Stimulated activated memory B cell treated with anti-CD40 and anti-IgM and Interleukin-4, amounts not matched to agents 10 μg/mL and 1 μg/mL and 100 μg/mL, for 72 hours (primary cell): ENCODE results near the gene P2RX5.

ENCODE experiments used
- ATAC-seq: fragments of 150-1000 bp; cut with Tn5 transposase; 2 replicates; pipeline ENCODE4 v1.10.0; 2021
- H3K27ac Mint-ChIP-seq: one replicate; pipeline ENCODE4 v1.8.0; 2022; ENCODE audit warnings: mild to moderate bottlenecking, mixed read lengths
- H3K27me3 Mint-ChIP-seq: one replicate; pipeline ENCODE4 v1.8.0; 2022; ENCODE audit warnings: mixed read lengths
- H3K36me3 Mint-ChIP-seq: one replicate; pipeline ENCODE4 v1.8.0; 2022; ENCODE audit warnings: mixed read lengths
- H3K4me1 Mint-ChIP-seq: one replicate; pipeline ENCODE4 v1.8.0; 2022; ENCODE audit warnings: mixed read lengths
- H3K4me3 Mint-ChIP-seq: one replicate; pipeline ENCODE4 v1.8.0; 2022; ENCODE audit warnings: mild to moderate bottlenecking, moderate library complexity, mixed read lengths
- H3K9me3 Mint-ChIP-seq: one replicate; pipeline ENCODE4 v1.8.0; 2022; ENCODE audit warnings: mixed read lengths

P2RX5 gene

GRCh38 chr17:3658784-3659449 is 37.0 kb downstream of the P2RX5 start:
- Mint-ChIP-seq H3K27ac (no peak overlapping the region), H3K27me3 (no peaks in the 10 kb centered on the region), H3K4me1 (peaks cover 8% of the 10 kb centered on the region), H3K36me3 (peaks cover 16% of the 10 kb centered on the region), H3K4me3 (no peak overlapping the region), H3K9me3 (no peaks in the 10 kb centered on the region)
- no peak for ATAC-seq

- ATAC-seq, result peak; percentile 22
- Mint-ChIP-seq H3K27me3 (no peaks in the 10 kb centered on the region), H3K4me3 (no peak overlapping the region), H3K9me3 (no peaks in the 10 kb centered on the region), H3K36me3 (peaks cover 16% of the 10 kb centered on the region), H3K27ac (no peak overlapping the region), H3K4me1 (peaks cover 8% of the 10 kb centered on the region)
Measured at GRCh38 chr17:3657874-3658783, 37.8 kb downstream of the P2RX5 start.

- H3K36me3 Mint-ChIP-seq, result peaks cover 16% of the 10 kb centered on the region
Measured at GRCh38 chr17:3657588-3657869, 38.4 kb downstream of the P2RX5 start.

GRCh38 chr17:3656755-3657587 is 39.0 kb downstream of the P2RX5 start:
- Mint-ChIP-seq H3K36me3 (peaks cover 16% of the 10 kb centered on the region), H3K27me3 (no peaks in the 10 kb centered on the region), H3K27ac (peak overlapping the region; percentile 31), H3K4me1 (peaks cover 8% of the 10 kb centered on the region), H3K4me3 (no peak overlapping the region), H3K9me3 (no peaks in the 10 kb centered on the region)
- ATAC-seq, result no peak

More at GRCh38 chr17:3657588-3657869, 38.4 kb downstream of the P2RX5 start:
- Mint-ChIP-seq H3K9me3 (no peaks in the 10 kb centered on the region), H3K4me3 (no peak overlapping the region), H3K27me3 (no peaks in the 10 kb centered on the region), H3K4me1 (peaks cover 8% of the 10 kb centered on the region), H3K27ac (no peak overlapping the region)
- ATAC-seq, result peak; percentile 9

- peaks cover 8% of the 10 kb centered on the region for H3K4me1 Mint-ChIP-seq
- H3K4me3 Mint-ChIP-seq, result no peak overlapping the region
- H3K27me3 Mint-ChIP-seq, result no peaks in the 10 kb centered on the region
- peak overlapping the region; percentile 31 for H3K27ac Mint-ChIP-seq
- ATAC-seq, result peak; percentile 3
- H3K36me3 Mint-ChIP-seq, result peaks cover 16% of the 10 kb centered on the region
- H3K9me3 Mint-ChIP-seq, result no peaks in the 10 kb centered on the region
Measured at GRCh38 chr17:3656353-3656752, 39.6 kb downstream of the P2RX5 start.

- ATAC-seq, result no peak
- no peak overlapping the region for H3K4me3 Mint-ChIP-seq
- H3K4me1 Mint-ChIP-seq, result peaks cover 8% of the 10 kb centered on the region
- peaks cover 16% of the 10 kb centered on the region for H3K36me3 Mint-ChIP-seq
- no peaks in the 10 kb centered on the region for H3K9me3 Mint-ChIP-seq
- no peak overlapping the region for H3K27ac Mint-ChIP-seq
- H3K27me3 Mint-ChIP-seq, result no peaks in the 10 kb centered on the region
Measured at GRCh38 chr17:3655766-3656165, 40.2 kb downstream of the P2RX5 start.

- H3K27me3 Mint-ChIP-seq, result no peaks in the 10 kb centered on the region
Measured at GRCh38 chr17:3647769-3648555, 48.0 kb downstream of the P2RX5 start.

GRCh38 chr17:3647251-3647650 is 48.7 kb downstream of the P2RX5 start:
- peaks cover 19% of the 10 kb centered on the region for H3K36me3 Mint-ChIP-seq
- no peak overlapping the region for H3K27ac Mint-ChIP-seq
- H3K27me3 Mint-ChIP-seq, result no peaks in the 10 kb centered on the region
- H3K4me3 Mint-ChIP-seq, result no peak overlapping the region
- H3K9me3 Mint-ChIP-seq, result no peaks in the 10 kb centered on the region
- ATAC-seq, result no peak
- peaks cover 44% of the 10 kb centered on the region for H3K4me1 Mint-ChIP-seq

More at GRCh38 chr17:3647769-3648555, 48.0 kb downstream of the P2RX5 start:
- no peak overlapping the region for H3K4me3 Mint-ChIP-seq
- no peak overlapping the region for H3K27ac Mint-ChIP-seq
- H3K9me3 Mint-ChIP-seq, result no peaks in the 10 kb centered on the region
- peaks cover 44% of the 10 kb centered on the region for H3K4me1 Mint-ChIP-seq
- peak; percentile 56 for ATAC-seq
- peaks cover 19% of the 10 kb centered on the region for H3K36me3 Mint-ChIP-seq

- Mint-ChIP-seq H3K36me3 (peaks cover 19% of the 10 kb centered on the region), H3K9me3 (no peaks in the 10 kb centered on the region), H3K4me1 (peaks cover 46% of the 10 kb centered on the region), H3K4me3 (peak overlapping the region; percentile 19), H3K27ac (peak overlapping the region; percentile 56), H3K27me3 (no peaks in the 10 kb centered on the region)
- ATAC-seq, result no peak
Measured at GRCh38 chr17:3645310-3645709, 50.6 kb downstream of the P2RX5 start.

GRCh38 chr17:3643889-3644349 is 52.0 kb downstream of the P2RX5 start:
- Mint-ChIP-seq H3K27me3 (no peaks in the 10 kb centered on the region), H3K36me3 (peaks cover 19% of the 10 kb centered on the region), H3K9me3 (no peaks in the 10 kb centered on the region), H3K4me3 (no peak overlapping the region), H3K4me1 (peaks cover 55% of the 10 kb centered on the region), H3K27ac (no peak overlapping the region)
- ATAC-seq, result no peak

GRCh38 chr17:3641717-3642486 is 54.1 kb downstream of the P2RX5 start:
- no peak for ATAC-seq
- Mint-ChIP-seq H3K4me3 (no peak overlapping the region), H3K36me3 (peaks cover 12% of the 10 kb centered on the region), H3K9me3 (no peaks in the 10 kb centered on the region), H3K27ac (peak overlapping the region; percentile 22), H3K4me1 (peaks cover 54% of the 10 kb centered on the region), H3K27me3 (no peaks in the 10 kb centered on the region)

GRCh38 chr17:3641014-3641413 is 54.9 kb downstream of the P2RX5 start:
- Mint-ChIP-seq H3K27ac (no peak overlapping the region), H3K4me3 (no peak overlapping the region), H3K27me3 (no peaks in the 10 kb centered on the region), H3K9me3 (no peaks in the 10 kb centered on the region), H3K36me3 (peaks cover 12% of the 10 kb centered on the region), H3K4me1 (peaks cover 47% of the 10 kb centered on the region)
- ATAC-seq, result no peak

GRCh38 chr17:3639981-3640596 is 55.9 kb downstream of the P2RX5 start:
- no peak for ATAC-seq
- H3K27ac Mint-ChIP-seq, result peak overlapping the region; percentile 61
- H3K36me3 Mint-ChIP-seq, result peaks cover 12% of the 10 kb centered on the region

More at GRCh38 chr17:3639981-3640596, 55.9 kb downstream of the P2RX5 start:
- Mint-ChIP-seq H3K27me3 (no peaks in the 10 kb centered on the region), H3K4me1 (peaks cover 44% of the 10 kb centered on the region), H3K4me3 (peak overlapping the region; percentile 7), H3K9me3 (no peaks in the 10 kb centered on the region)
